ENCODE measurements around the gene KANSL3.
"Not testable (repeated sequence)": the region's sequence is repeated elsewhere in the genome, so short reads cannot be mapped to it uniquely, and the experiment has no call there.

Gene KANSL3

DNA sequence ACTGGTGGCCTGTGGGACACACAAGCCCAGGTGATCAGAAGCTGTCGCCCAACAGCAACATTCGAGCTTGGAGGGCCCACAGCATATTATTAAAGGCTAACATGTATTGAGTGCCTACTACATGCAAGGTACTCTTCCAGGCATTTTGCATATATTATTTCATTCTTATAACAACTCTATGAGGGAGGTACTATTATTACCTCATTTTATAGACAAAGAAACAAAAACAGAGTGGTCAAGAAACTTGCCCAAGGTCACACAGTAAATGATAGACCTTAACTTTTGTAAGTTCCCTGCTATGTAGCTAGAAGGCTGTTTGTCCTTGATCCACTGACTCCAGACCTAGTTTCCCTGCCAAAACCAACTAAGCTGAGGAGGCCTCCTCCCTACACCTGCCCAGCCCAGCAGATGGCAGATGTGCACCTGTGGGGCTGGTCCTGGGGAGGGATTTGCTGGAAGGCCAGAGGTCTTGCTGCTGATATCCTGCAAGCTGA, 35.7 kb downstream of the KANSL3 start:
- DNase-seq: no peak

DNA sequence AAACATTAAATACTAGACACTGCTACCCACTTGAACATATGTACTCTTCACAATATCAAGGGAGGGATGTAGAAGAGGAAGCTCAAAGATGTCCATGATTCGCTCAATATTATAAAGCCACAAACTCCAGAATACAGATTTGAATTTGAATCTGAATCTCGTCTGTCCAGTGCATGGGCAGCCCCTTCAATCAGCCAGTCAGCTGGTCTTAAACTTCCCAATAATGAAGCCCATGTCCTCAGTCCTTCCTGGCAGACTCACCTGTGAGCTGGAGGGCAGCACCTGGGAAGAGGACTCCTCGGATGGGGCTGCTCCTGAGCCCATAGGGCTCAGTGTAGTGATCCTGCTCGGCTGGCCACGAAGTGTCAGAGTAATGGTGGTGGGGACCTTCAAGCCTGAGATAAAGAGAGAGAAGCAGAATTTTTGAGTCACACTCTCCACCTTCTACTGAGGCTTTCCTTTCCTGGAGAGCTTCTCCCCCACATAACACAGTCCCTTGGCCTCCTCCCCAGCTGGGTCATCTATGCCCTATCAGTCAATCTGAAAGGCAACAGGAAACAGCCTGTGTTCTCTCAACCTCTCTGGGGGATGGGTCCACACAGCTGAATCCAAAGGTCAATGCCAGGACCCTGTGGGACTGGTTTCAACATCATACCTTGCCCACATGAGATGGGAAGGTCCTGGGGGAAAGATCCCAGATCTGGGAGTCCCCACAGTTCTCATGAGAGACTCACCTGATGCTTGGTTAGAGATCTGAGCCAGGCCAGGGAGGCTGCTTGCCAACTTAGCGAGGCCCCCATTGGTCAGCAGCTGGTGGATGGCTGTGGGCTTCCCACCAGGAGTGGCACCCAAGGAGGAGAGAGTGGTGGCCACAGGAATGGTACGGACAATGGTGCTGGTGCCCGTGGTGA, 36.5 kb downstream of the KANSL3 start:
- DNase-seq: peak; percentile 24

- DNase-seq: no peak
These were observed 38.2 kb downstream of the KANSL3 start for GRCh38 chr2:96599941-96600340.

GRCh38 chr2:96596596-96596995, 41.5 kb downstream of the KANSL3 start:
- DNase-seq: no peak

DNA sequence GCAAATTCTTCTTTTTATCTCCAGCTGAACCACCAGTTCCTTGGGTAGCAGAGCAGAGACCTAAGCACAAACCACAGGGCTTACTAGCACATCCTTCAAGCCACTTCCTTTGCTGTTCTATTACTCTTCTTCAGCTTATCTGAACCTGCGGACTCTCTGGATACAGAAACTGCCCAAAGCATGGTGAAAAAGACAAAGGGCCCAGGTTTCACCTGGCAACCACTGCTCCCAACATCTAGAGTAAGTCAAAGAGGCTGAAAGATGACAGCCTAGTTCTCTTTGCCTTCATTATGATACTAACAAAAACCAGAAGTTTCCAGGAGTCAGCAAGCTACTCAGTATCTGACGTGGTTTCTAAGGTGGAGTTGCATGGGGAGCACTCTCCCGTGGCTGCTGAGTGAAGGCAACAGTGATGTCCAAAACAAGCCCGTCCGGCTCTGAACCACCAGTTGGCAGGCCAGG, 43.4 kb downstream of the KANSL3 start:
- DNase-seq: no peak

DNA sequence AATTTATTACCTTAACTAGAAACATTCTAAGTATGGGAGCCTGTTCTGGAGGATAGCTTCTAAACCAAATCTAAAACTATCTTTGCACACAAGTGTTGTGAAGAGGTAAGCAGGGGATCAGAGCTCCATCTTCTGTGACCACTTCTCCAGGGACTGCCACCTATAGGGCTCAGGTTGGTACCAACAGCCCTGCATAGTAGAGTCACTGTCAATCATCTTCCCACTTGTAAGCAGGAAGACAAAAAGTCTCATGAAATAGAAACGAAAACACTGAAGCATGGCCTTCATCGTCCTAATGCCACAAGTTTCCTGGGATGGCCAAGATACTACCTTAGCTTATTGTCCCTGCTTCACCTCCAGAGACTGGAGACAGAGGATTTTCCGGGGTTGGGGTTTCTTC, 43.8 kb downstream of the KANSL3 start:
- no peak for DNase-seq

DNA sequence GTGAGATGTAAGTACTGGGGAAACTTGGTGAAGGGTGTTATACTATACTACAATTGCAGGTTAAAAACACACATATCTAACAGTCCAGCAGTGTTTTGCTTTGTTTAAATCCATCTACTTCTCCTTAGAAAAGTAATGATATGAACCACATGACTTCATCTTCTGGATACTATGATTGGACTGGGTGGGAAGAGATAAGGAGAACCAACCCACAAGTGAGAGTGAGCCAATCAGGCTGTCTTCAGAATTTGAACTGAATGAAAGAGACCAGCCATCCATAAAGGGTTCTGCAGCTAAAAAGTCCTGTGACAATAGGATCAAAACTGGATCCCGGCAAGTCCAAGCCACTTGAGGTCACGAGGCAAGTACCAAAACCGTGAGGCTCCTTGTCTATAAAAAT, 46.6 kb downstream of the KANSL3 start:
- DNase-seq: no peak

DNA sequence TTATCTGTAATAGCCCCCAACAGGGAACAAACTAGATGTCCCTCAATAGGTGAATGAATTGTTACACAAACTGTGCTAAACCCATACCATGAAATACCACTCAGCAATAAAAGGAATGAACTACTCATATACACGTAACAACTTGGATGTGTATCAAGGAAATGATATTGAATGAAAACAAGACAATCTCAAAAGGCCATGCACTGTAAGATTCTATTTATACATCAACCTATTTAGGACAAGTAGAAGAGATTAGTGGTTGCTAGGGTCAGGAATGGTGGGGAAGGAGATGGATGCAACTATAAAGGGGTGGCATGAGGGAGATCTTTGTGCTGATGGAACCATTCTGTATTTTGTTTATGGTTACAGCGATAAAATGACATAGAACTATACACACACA, 47.1 kb downstream of the KANSL3 start:
- DNase-seq: no peak

GRCh38 chr2:96587843-96588242, 50.3 kb downstream of the KANSL3 start:
- no peak for DNase-seq

- DNase-seq: no peak
These were observed 54.1 kb downstream of the KANSL3 start for GRCh38 chr2:96584017-96584416.

DNA sequence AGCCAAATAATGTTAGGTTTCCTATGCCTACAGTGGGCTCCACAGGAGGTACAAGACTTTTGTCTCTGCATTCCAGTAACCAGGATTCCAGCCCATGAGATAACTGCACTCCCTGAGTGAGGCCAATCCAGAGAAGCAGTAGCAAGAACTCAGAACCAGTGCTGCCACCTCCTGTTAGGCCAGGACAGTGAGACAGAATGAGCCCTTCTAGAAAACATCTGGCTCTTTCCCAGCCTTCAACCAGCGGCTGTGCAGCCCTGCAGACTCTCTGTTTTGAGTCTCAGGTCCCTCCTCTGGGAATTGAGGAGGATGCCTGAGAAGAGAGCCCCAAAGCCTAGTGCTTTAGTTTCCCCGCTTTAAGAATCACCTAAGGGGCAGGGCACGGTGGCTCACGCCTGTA, 57.3 kb downstream of the KANSL3 start:
- no peak for DNase-seq

DNA sequence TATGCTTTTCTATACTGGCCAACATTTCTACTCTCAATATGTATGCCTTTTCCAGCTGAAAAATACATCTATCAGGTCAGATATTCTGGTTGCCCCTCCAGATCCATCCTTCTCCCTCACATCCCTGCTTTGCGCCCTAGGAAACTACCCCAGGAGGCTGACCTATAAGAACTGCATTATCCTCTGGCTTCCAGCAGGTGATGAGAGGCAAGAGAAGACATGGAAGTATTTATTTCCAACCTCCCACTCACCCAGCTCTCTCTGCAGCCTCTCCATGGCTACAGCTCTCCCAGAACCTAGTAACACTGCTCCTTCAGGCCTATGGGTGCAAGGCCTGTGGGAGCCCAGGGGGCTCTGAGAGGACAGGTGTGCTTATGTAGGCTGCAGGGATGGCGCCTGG, 58.7 kb downstream of the KANSL3 start:
- DNase-seq: no peak

DNA sequence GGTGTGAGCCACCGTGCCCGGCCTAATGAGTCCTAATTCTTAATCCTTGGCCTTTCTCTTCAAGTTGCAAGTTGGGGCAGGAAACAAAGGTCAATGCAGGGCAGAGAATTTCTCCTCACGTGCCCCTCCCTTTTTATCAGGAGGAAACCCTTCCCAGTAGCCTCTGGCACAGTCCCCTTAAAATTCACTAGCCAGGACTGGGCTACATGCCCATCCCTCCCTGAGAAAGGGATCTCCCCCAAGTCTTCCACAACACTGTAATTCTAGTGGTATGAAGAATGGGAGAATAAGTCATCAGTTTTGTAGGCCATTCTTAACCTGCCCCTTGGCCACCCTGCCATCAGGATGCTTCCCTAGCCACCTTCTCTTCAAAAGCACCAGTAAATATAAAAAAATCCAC, 59.4 kb downstream of the KANSL3 start:
- DNase-seq: no peak

- DNase-seq: no peak
These were observed 60.6 kb downstream of the KANSL3 start for GRCh38 chr2:96577501-96577900.

GRCh38 chr2:96575785-96576456, 62.2 kb downstream of the KANSL3 start:
- no peak for DNase-seq

DNA sequence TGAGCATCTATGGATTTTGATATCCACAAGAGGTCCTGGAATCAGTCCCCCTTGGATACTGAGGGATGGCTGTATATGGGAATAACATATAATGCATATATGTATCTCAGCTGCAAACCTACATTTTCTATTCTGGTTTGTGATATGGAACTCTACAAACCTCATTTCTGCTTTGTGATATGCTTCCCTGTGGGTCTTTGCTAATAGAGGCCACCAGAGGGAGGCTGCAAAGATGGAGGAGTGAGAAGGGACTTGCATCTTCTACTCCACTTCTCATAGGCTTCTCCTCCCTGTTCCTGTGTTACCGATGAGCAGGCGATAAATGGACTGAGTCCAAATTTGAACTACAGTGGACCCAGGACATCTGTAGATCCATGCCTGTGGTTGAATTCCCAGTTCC, 63.7 kb downstream of the KANSL3 start:
- no peak for DNase-seq

GRCh38 chr2:96568094-96568493, 70.0 kb downstream of the KANSL3 start:
- DNase-seq: no peak

- DNase-seq: no peak
These were observed 73.0 kb downstream of the KANSL3 start for GRCh38 chr2:96565111-96565510.

DNA sequence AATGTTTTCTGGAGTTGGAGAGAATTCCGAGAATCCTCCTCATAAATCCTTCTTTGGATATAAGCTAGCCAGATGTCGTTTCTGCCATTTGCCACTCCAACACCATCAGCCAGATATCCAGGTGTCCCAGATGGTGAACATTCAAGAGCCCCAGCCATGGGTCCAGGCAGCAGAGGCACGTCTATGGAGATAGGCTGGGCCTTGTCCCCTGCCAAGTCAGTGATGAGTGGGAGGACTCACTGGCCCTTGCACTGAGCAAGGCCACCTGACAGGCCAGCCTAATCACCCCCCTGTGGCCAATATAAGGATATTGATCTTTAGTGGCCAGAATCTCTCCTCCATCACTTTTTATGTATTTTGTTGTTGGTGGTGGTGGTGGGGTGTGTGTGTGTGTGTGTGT, 73.5 kb downstream of the KANSL3 start:
- no peak for DNase-seq

DNA sequence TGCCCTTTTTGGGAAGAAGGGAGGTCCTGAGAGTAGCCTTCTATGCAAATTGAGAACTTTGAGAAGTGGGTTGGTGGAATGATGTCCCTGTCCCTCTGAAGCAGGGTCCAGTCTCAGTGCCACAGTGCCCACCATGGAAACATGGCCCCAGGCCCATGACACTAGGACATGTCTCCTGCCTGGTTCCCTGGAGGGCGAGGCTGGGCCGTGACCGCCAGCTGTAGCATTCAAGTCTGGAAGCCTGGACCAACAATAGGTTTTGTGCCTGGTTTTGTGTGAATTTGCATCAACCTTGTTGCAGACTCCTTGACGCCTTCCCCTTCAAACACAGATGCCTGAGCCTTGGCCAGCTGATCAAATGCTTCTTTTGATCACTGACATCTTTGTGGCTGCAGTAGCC, 74.1 kb downstream of the KANSL3 start:
- DNase-seq: no peak

GRCh38 chr2:96558485-96558884, 79.6 kb downstream of the KANSL3 start:
- DNase-seq: no peak

- no peak for DNase-seq
These were observed 80.1 kb downstream of the KANSL3 start for GRCh38 chr2:96558061-96558460.

- not testable (repeated sequence) for DNase-seq
These were observed 80.7 kb downstream of the KANSL3 start for GRCh38 chr2:96557421-96557820.

All from stimulated activated CD4-positive, alpha-beta T cell treated with anti-CD3 and anti-CD28 coated beads, Interleukin-1b, Interleukin-23, amount 100 ng/mL, for 48 hours (primary cell).